ENCODE data around the gene KIFC1. TPM values are rescaled to one million over a fixed set of nuclear protein-coding genes. Genes with fewer than 3 reads are reported as not detected.

Gene KIFC1
- polyA plus RNA-seq, 3 donors, result 0.14 to 0.87 (median 0.68) TPM

DNA sequence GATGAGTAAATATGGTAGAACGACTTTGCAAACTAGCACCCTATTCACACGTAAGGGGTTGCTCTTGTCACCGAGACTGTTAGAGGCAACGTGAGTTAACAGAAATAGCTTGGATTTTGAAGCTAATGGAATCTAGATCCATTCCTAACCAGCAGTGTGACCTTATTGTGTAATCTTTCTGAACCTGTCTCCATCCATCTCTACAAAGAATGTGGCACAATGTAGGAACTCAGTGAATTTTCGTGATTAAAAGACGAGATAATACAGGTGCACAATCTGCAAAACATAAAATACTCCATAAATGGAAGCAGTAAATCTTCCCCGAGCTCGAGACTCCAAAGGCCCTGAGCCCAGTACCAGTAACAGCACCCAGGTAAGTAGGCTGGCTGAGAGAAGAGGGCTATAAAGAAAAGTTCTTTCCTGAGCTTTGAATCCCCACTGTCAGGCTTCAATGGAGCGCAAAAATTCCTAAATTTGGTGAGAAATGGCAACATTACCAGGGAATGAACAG lies 801 bp upstream of the KIFC1 start:
- 100% methylated on average over 1 of the region's 9 CpGs for WGBS (ENCODE audit: insufficient coverage)
- no peak for DNase-seq
- peaks cover 42% of the 10 kb centered on the region for H3K79me2 ChIP-seq (ENCODE audit: insufficient read depth, low read length)
- H3K9me3 ChIP-seq (replicated peaks in 1 of 2; ENCODE audit: control insufficient read depth in 1 of 2, insufficient read depth in 1 of 2, low read length in 2 of 2), result no peaks in the 10 kb centered on the region
- H3K36me3 ChIP-seq (replicated peaks in 1 of 2; ENCODE audit: control insufficient read depth in 1 of 2, insufficient read depth in 2 of 2, low read length in 2 of 2), result peaks cover 0 to 10% of the 10 kb centered on the region in 2 donors
- peak overlapping the region in 2 of 3 experiments; percentile 1 to 89 for H3K4me3 ChIP-seq (replicated peaks in 1 of 3; ENCODE audit: low read depth in 2 of 3, low read length in 3 of 3)
- Mint-ChIP-seq H3K27me3 (ENCODE audit: low read depth in 3 of 3) (peaks cover 0 to 1% (median 0%) of the 10 kb centered on the region in 3 donors), H3K27ac (peak overlapping the region; percentile 85 to 95 (median 94)), H3K4me3 (peak overlapping the region; percentile 56 to 79), H3K4me1 (peaks cover 39% of the 10 kb centered on the region), H3K9me3 (no peaks in the 10 kb centered on the region), H3K36me3 (peaks cover 4% of the 10 kb centered on the region in 2 donors)
- no peaks in the 10 kb centered on the region for H3K27me3 ChIP-seq (ENCODE audit: control insufficient read depth in 2 of 2, insufficient read depth in 2 of 2, low read length in 2 of 2)
- peaks cover 26 to 31% of the 10 kb centered on the region in 2 donors for H3K4me1 ChIP-seq (ENCODE audit: control insufficient read depth in 1 of 2, insufficient read depth in 2 of 2, low read length in 2 of 2)
- TF ChIP-seq, protein P1, sequence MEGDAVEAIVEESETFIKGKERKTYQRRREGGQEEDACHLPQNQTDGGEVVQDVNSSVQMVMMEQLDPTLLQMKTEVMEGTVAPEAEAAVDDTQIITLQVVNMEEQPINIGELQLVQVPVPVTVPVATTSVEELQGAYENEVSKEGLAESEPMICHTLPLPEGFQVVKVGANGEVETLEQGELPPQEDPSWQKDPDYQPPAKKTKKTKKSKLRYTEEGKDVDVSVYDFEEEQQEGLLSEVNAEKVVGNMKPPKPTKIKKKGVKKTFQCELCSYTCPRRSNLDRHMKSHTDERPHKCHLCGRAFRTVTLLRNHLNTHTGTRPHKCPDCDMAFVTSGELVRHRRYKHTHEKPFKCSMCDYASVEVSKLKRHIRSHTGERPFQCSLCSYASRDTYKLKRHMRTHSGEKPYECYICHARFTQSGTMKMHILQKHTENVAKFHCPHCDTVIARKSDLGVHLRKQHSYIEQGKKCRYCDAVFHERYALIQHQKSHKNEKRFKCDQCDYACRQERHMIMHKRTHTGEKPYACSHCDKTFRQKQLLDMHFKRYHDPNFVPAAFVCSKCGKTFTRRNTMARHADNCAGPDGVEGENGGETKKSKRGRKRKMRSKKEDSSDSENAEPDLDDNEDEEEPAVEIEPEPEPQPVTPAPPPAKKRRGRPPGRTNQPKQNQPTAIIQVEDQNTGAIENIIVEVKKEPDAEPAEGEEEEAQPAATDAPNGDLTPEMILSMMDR (IDR thresholded peaks at IDR 0.05), result no peak
- peak overlapping the region; percentile 72 to 78 for H3K27ac ChIP-seq (ENCODE audit: low read depth in 1 of 2, low read length in 2 of 2)
- no peak overlapping the region for H3K9ac ChIP-seq (ENCODE audit: insufficient read depth, low read length, poor library complexity, severe bottlenecking)
- H2AFZ ChIP-seq (ENCODE audit: insufficient read depth, low read depth, low read length, poor library complexity, severe bottlenecking), result peak overlapping the region; percentile 81
- intact Hi-C loops (cut with micrococcal nuclease), result loop anchor here in 1 of 2 donors (1.0 to 10.0 kb wide), 2 partner anchors 20 to 96 kb away; partner anchors contain the start of genes PHF1 and RGL2
- peak overlapping the region; percentile 54 for H3K4me2 ChIP-seq (replicated peaks; ENCODE audit: extremely low read depth, low read length, poor library complexity, severe bottlenecking)
- no peaks in the 10 kb centered on the region for H4K20me1 ChIP-seq (ENCODE audit: insufficient read depth, low read length)

DNA sequence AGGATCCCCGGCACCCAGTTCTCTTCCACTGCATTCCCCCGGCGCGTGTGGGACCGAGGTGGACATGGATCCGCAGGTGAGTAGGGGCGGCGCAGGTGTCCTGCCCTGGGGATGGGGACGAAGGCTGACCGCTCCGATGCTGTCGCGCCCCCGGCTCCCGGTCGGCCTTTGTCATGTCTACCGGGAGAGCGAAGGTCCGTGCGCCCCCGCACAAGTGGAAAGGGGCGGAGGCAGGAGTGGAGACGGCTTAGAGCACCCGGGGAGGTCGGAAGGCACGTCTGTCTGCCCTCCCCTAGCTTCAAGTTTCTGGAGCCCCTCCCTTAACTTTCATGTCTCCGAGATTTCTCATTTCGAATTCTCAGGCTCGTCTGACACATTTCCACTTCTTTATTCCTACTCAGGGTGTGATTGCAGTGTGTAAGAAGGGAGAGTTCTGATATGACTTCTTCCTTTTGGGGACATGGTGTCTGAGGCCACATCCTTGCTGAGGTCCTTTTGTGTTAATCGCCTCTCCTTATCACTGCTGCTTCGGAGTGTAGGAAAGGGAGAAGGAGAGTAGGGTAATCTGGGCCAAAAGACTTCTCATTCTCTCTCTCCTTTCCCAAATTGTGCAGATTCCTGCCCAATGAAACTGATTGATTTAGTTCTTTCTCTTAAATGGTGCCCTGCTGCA lies 435 bp downstream of the KIFC1 start:
- Histone ChIP-seq H3K9me3 (replicated peaks in 1 of 2; ENCODE audit: control insufficient read depth in 1 of 2, insufficient read depth in 1 of 2, low read length in 2 of 2) (no peaks in the 10 kb centered on the region), H3K27me3 (ENCODE audit: control insufficient read depth in 2 of 2, insufficient read depth in 2 of 2, low read length in 2 of 2) (no peaks in the 10 kb centered on the region), H4K20me1 (ENCODE audit: insufficient read depth, low read length) (no peaks in the 10 kb centered on the region), H3K9ac (ENCODE audit: insufficient read depth, low read length, poor library complexity, severe bottlenecking) (peak overlapping the region; percentile 71), H3K36me3 (replicated peaks in 1 of 2; ENCODE audit: control insufficient read depth in 1 of 2, insufficient read depth in 2 of 2, low read length in 2 of 2) (peaks cover 0 to 10% of the 10 kb centered on the region in 2 donors), H3K79me2 (ENCODE audit: insufficient read depth, low read length) (peaks cover 54% of the 10 kb centered on the region), H3K4me1 (ENCODE audit: control insufficient read depth in 1 of 2, insufficient read depth in 2 of 2, low read length in 2 of 2) (peaks cover 26 to 31% of the 10 kb centered on the region in 2 donors), H3K27ac (ENCODE audit: low read depth in 1 of 2, low read length in 2 of 2) (peak overlapping the region; percentile 72 to 76), H3K4me2 (replicated peaks; ENCODE audit: extremely low read depth, low read length, poor library complexity, severe bottlenecking) (peak overlapping the region; percentile 97), H3K4me3 (replicated peaks in 1 of 3; ENCODE audit: low read depth in 2 of 3, low read length in 3 of 3) (peak overlapping the region; percentile 71 to 89 (median 74)), H2AFZ (ENCODE audit: insufficient read depth, low read depth, low read length, poor library complexity, severe bottlenecking) (peak overlapping the region; percentile 75)
- Mint-ChIP-seq H3K4me3 (peak overlapping the region; percentile 80 to 87), H3K27ac (peak overlapping the region; percentile 85 to 95 (median 94)), H3K9me3 (no peaks in the 10 kb centered on the region), H3K27me3 (ENCODE audit: low read depth in 3 of 3) (peaks cover 0 to 1% (median 0%) of the 10 kb centered on the region in 3 donors), H3K36me3 (peaks cover 4 to 11% of the 10 kb centered on the region in 2 donors), H3K4me1 (peaks cover 39% of the 10 kb centered on the region)
- intact Hi-C loops (cut with micrococcal nuclease), result loop anchor here in 1 of 2 donors (1.0 to 10.0 kb wide), 2 partner anchors 19 to 97 kb away; partner anchors contain the start of genes PHF1 and RGL2
- DNase-seq, result peak in 1 of 3 donors; percentile 18
- TF ChIP-seq, protein P1 (IDR thresholded peaks at IDR 0.05), result no peak
- WGBS (ENCODE audit: insufficient coverage), result 0% methylated on average over 24 of the region's 31 CpGs
